Measurements from ENCODE around the gene DUOX1.

GRCh38 chr15:45199136-45199810 is 69.5 kb downstream of the DUOX1 start:
- TF ChIP-seq JUNB (CRISPR knock-in tag; IDR thresholded peaks at IDR 0.05; ENCODE audit: borderline replicate concordance) (no peak), ZNF569 (CRISPR knock-in tag; IDR thresholded peaks at IDR 0.05; ENCODE audit: borderline replicate concordance) (no peak), BRCA1 (CRISPR knock-in tag; IDR thresholded peaks at IDR 0.05) (no peak), ZEB1 (IDR thresholded peaks at IDR 0.05; ENCODE audit: insufficient replicate concordance, low read depth) (peak; percentile 11), ARID3A (IDR thresholded peaks at IDR 0.05; ENCODE audit: low read depth, low read length) (no peak), CTCF (CRISPR knock-in tag; IDR thresholded peaks at IDR 0.05) (no peak), ZNF468 (CRISPR knock-in tag; IDR thresholded peaks at IDR 0.05) (no peak), ONECUT2 (CRISPR knock-in tag; IDR thresholded peaks at IDR 0.05) (no peak), SP4 (CRISPR knock-in tag; IDR thresholded peaks at IDR 0.05) (no peak), ETS1 (CRISPR knock-in tag; IDR thresholded peaks at IDR 0.05) (no peak)
